ENCODE measurements around the gene MLLT3.
"Not testable (repeated sequence)": the region's sequence is repeated elsewhere in the genome, so short reads cannot be mapped to it uniquely, and the experiment has no call there.

Gene MLLT3

DNA sequence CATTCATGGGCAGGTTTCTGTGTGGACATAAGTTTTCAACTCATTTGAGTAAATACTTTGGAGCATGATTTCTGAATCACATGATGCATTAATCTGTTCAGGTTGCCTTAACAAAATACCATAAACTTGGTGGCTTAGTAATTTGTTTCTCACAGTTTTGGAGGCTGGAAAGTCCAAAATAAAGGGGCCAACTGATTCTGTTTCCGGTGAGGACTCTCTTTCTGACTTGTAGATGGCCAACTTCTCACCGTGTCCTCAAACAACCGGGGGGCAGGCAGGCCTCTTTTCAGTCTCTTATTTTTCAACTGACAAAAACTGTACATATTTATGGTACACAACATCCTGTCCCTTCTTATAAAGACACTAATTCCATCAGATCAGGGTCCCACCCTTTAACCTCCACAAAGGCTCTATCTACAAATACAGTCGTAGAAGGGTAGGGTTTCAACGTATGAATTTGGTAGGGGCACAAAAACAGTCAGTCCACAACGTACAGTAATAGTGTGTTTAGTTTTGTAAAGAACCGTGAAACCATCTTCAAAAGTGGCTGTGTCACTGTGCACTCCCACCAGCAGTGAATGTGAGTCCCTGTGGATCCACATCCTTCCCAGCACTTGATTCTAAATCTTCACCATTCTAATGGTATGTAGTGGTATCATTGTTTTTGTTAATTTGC lies 37.2 kb downstream of the MLLT3 start:
- Histone ChIP-seq H3K27ac (ENCODE audit: low read depth, low read length) (no peak overlapping the region), H3F3A (ENCODE audit: insufficient read depth) (no peaks in the 10 kb centered on the region), H3K9me3 (ENCODE audit: insufficient read depth, low read length) (no peaks in the 10 kb centered on the region), H3K4me2 (ENCODE audit: low read depth, low read length, poor library complexity, severe bottlenecking) (no peak overlapping the region), H3K79me2 (ENCODE audit: insufficient read depth, low read length) (no peaks in the 10 kb centered on the region), H3K9me2 (replicated peaks; ENCODE audit: insufficient read depth, low read length) (no peaks in the 10 kb centered on the region), H3K9ac (ENCODE audit: low read length) (no peak overlapping the region), H4K20me1 (ENCODE audit: low read depth, low read length) (no peaks in the 10 kb centered on the region), H3K4me3 (ENCODE audit: insufficient read depth, low read length, poor library complexity, severe bottlenecking) (no peak overlapping the region), H3K36me3 (ENCODE audit: low read length) (no peaks in the 10 kb centered on the region), H3K27me3 (ENCODE audit: low read length) (no peaks in the 10 kb centered on the region), H2AFZ (ENCODE audit: low read depth, low read length, severe bottlenecking) (no peak overlapping the region)
- TF ChIP-seq, protein P1, sequence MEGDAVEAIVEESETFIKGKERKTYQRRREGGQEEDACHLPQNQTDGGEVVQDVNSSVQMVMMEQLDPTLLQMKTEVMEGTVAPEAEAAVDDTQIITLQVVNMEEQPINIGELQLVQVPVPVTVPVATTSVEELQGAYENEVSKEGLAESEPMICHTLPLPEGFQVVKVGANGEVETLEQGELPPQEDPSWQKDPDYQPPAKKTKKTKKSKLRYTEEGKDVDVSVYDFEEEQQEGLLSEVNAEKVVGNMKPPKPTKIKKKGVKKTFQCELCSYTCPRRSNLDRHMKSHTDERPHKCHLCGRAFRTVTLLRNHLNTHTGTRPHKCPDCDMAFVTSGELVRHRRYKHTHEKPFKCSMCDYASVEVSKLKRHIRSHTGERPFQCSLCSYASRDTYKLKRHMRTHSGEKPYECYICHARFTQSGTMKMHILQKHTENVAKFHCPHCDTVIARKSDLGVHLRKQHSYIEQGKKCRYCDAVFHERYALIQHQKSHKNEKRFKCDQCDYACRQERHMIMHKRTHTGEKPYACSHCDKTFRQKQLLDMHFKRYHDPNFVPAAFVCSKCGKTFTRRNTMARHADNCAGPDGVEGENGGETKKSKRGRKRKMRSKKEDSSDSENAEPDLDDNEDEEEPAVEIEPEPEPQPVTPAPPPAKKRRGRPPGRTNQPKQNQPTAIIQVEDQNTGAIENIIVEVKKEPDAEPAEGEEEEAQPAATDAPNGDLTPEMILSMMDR (IDR thresholded peaks at IDR 0.05; ENCODE audit: insufficient read depth, low read length, poor library complexity, severe bottlenecking): no peak
- no peak for TF ChIP-seq EZH2phosphoT487 (conservative IDR thresholded peaks at IDR 0.05; ENCODE audit: low read length)

DNA sequence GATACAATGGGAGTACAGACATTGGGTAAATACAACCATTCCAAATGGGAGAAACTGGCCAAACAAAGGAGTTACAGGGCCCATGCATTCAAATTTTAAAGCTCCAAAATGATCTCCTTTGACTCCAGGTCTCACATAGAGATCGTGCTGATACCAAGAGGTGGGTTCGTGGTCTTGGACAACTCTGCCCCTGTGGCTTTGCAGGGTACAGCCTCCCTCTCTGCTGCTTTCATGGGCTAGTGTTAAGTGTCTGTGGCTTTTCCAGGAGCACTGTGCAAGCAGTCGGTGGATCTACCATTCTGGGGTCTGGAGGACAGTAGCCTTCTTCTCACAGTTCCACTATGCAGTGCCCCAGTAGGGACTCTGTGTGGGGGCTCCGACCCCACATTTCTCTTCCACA lies 39.2 kb downstream of the MLLT3 start:
- H3F3A ChIP-seq (ENCODE audit: insufficient read depth); H3K79me2 ChIP-seq (ENCODE audit: insufficient read depth, low read length); H3K9me2 ChIP-seq (replicated peaks; ENCODE audit: insufficient read depth, low read length); H3K4me2 ChIP-seq (ENCODE audit: low read depth, low read length, poor library complexity, severe bottlenecking); H3K9me3 ChIP-seq (ENCODE audit: insufficient read depth, low read length); H3K27me3 ChIP-seq (ENCODE audit: low read length); H3K36me3 ChIP-seq (ENCODE audit: low read length); H3K4me3 ChIP-seq (ENCODE audit: insufficient read depth, low read length, poor library complexity, severe bottlenecking); H3K9ac ChIP-seq (ENCODE audit: low read length); H4K20me1 ChIP-seq (ENCODE audit: low read depth, low read length); H3K27ac ChIP-seq (ENCODE audit: low read depth, low read length); H2AFZ ChIP-seq (ENCODE audit: low read depth, low read length, severe bottlenecking): not testable (repeated sequence)

DNA sequence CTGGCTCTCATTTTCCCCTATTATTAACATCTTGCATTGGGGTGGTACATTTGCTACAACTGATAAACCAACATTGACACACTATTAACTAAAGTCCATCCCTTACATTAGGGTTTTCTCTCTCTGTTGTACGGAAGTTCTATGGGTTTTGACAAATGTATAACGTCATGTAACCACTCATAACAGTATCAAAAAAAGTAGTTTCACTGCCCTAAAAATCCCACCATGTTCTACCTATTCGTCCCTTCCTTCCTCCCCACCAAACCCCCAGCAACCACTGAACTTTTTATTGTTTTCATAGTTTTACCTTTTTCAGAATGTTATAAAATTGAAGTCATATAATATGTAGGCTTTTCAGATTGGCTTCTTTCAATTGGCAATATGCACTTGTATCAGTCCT lies 40.1 kb downstream of the MLLT3 start:
- H4K20me1 ChIP-seq (ENCODE audit: low read depth, low read length): no peaks in the 10 kb centered on the region
- no peaks in the 10 kb centered on the region for H3K9me2 ChIP-seq (replicated peaks; ENCODE audit: insufficient read depth, low read length)
- no peaks in the 10 kb centered on the region for H3K79me2 ChIP-seq (ENCODE audit: insufficient read depth, low read length)
- no peak overlapping the region for H2AFZ ChIP-seq (ENCODE audit: low read depth, low read length, severe bottlenecking)
- no peaks in the 10 kb centered on the region for H3K9me3 ChIP-seq (ENCODE audit: insufficient read depth, low read length)
- H3K36me3 ChIP-seq (ENCODE audit: low read length): no peaks in the 10 kb centered on the region
- H3K27ac ChIP-seq (ENCODE audit: low read depth, low read length): no peak overlapping the region
- no peak overlapping the region for H3K4me3 ChIP-seq (ENCODE audit: insufficient read depth, low read length, poor library complexity, severe bottlenecking)
- H3K9ac ChIP-seq (ENCODE audit: low read length): no peak overlapping the region
- H3F3A ChIP-seq (ENCODE audit: insufficient read depth): no peaks in the 10 kb centered on the region
- no peak overlapping the region for H3K4me2 ChIP-seq (ENCODE audit: low read depth, low read length, poor library complexity, severe bottlenecking)
- no peaks in the 10 kb centered on the region for H3K27me3 ChIP-seq (ENCODE audit: low read length)
- TF ChIP-seq, protein P1 (IDR thresholded peaks at IDR 0.05; ENCODE audit: insufficient read depth, low read length, poor library complexity, severe bottlenecking): no peak
- no peak for TF ChIP-seq EZH2phosphoT487 (conservative IDR thresholded peaks at IDR 0.05; ENCODE audit: low read length)

DNA sequence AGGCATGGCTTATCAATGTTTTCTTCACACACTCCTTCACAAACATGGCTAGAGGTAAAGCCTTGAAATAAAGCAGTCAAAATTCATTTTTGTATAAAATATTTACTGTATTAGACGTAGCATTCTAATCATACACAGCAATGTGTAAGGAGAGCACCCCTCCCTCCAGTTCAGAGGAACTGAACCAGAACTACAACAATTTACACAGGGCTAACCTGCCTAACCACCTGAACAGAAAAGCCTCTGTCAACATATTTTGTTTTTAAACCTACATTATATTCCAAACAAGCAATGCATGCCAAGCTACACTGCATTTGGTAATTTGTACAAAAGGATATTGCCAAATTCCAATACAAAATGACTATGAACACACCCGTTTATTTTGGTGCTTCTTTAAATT lies 41.6 kb downstream of the MLLT3 start:
- TF ChIP-seq EZH2phosphoT487 (conservative IDR thresholded peaks at IDR 0.05; ENCODE audit: low read length): no peak
- TF ChIP-seq, protein P1 (IDR thresholded peaks at IDR 0.05; ENCODE audit: insufficient read depth, low read length, poor library complexity, severe bottlenecking): no peak
- Histone ChIP-seq H3K9me3 (ENCODE audit: insufficient read depth, low read length) (no peaks in the 10 kb centered on the region), H3K4me3 (ENCODE audit: insufficient read depth, low read length, poor library complexity, severe bottlenecking) (no peak overlapping the region), H3K9me2 (replicated peaks; ENCODE audit: insufficient read depth, low read length) (no peaks in the 10 kb centered on the region), H3K4me2 (ENCODE audit: low read depth, low read length, poor library complexity, severe bottlenecking) (no peak overlapping the region), H3K36me3 (ENCODE audit: low read length) (no peaks in the 10 kb centered on the region), H4K20me1 (ENCODE audit: low read depth, low read length) (no peaks in the 10 kb centered on the region), H3K27ac (ENCODE audit: low read depth, low read length) (no peak overlapping the region), H3K27me3 (ENCODE audit: low read length) (no peaks in the 10 kb centered on the region), H3K79me2 (ENCODE audit: insufficient read depth, low read length) (no peaks in the 10 kb centered on the region), H3F3A (ENCODE audit: insufficient read depth) (no peaks in the 10 kb centered on the region), H2AFZ (ENCODE audit: low read depth, low read length, severe bottlenecking) (no peak overlapping the region), H3K9ac (ENCODE audit: low read length) (no peak overlapping the region)

Measured in SU-DHL-6 (cell line).